GM18951 (cell line): ENCODE measurements around the gene SDF4.

Experiments used
- POLR2A ChIP-seq: IDR thresholded peaks from 4 replicates; pipeline ENCODE4 v1.6.1; 2011; ENCODE audit warnings: mild to moderate bottlenecking; ENCODE audit not compliant: insufficient read length, insufficient read depth; ENCODE audit errors: extremely low read depth
- in situ Hi-C: fragments of 300-500 bp; cut with MboI; formaldehyde crosslinking; loops from one replicate; pipeline ENCODE4 v1.12.0; 2022; ENCODE audit warnings: low sequenced_read_pairs, mixed read lengths, inconsistent platforms; ENCODE audit not compliant: unreplicated experiment

The SDF4 gene

GRCh38 chr1:1242461-1243265 lies 10.9 kb upstream of the SDF4 start:
- in situ Hi-C loops, result no loop called here
- no peak for TF ChIP-seq POLR2A

GRCh38 chr1:1241588-1242219 lies 9.9 kb upstream of the SDF4 start:
- in situ Hi-C loops, result no loop called here
- no peak for TF ChIP-seq POLR2A

- no peak for TF ChIP-seq POLR2A
- in situ Hi-C loops, result no loop called here
These were observed 9.2 kb upstream of the SDF4 start for GRCh38 chr1:1240822-1241587.

- TF ChIP-seq POLR2A, result no peak
- in situ Hi-C loops, result no loop called here
These were observed 8.5 kb upstream of the SDF4 start for GRCh38 chr1:1240348-1240732.

GRCh38 chr1:1239614-1240347 lies 8.0 kb upstream of the SDF4 start:
- TF ChIP-seq POLR2A, result no peak
- in situ Hi-C loops, result no loop called here

GRCh38 chr1:1239227-1239613 lies 7.4 kb upstream of the SDF4 start:
- in situ Hi-C loops, result no loop called here
- TF ChIP-seq POLR2A, result no peak

- in situ Hi-C loops, result no loop called here
These were observed 6.9 kb upstream of the SDF4 start for GRCh38 chr1:1238702-1239178.

GRCh38 chr1:1237874-1238701 lies 6.3 kb upstream of the SDF4 start:
- in situ Hi-C loops, result no loop called here
- TF ChIP-seq POLR2A, result no peak

More at GRCh38 chr1:1238702-1239178, 6.9 kb upstream of the SDF4 start:
- no peak for TF ChIP-seq POLR2A

- TF ChIP-seq POLR2A, result no peak
- in situ Hi-C loops, result no loop called here
These were observed 5.4 kb upstream of the SDF4 start for GRCh38 chr1:1236945-1237873.

GRCh38 chr1:1236176-1236763 lies 4.5 kb upstream of the SDF4 start:
- in situ Hi-C loops, result no loop called here
- TF ChIP-seq POLR2A, result no peak
